ENCODE measurements around the gene SMAD5. TPM values are rescaled to one million over a fixed set of nuclear protein-coding genes. Genes with fewer than 3 reads are reported as not detected.
A peak's percentile ranks its signal among the peaks of the same experiment; 100 is the strongest.

The SMAD5 gene
- total and polyA plus RNA-seq, 12 donors = 7.0 to 53.8 (median 38.7) TPM

DNA sequence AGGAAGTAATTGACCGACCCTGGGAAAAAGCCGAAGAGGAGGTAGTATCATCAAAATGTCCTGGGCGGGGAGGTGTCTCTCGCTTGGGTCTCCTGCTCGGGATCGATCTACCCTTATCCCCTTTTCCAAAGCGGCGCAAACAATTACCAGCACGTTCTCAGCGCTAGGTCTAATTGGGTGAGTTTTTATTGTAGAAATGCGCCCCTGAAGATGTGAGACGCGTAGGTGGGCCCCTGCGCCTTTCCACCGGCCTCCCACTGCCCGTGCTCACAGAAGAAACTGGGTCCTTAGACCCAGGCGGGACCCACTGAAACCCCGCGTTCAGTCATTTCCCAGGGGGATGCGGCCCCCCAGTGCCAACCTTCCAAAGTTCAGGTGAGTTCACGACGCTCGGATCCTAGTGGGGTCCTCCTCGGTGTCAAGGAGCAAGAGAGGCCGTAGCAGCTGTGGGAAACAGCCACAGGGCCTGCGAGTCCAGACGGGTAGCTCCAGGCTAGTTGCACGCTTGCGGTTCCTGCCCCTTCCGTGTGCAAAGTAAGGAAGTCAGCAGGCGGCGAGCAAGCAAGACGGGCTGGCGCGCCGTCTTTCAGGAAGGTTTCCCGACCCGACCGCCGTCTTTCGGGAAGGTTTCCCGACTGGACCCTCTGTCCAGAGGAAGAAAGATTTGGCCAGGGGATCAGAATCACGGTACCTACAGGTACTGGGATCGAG is 58.8 kb downstream of the SMAD5 start:
- peak in 2 of 8 donors; percentile 9 to 31 for ATAC-seq
- TF ChIP-seq, protein P1, sequence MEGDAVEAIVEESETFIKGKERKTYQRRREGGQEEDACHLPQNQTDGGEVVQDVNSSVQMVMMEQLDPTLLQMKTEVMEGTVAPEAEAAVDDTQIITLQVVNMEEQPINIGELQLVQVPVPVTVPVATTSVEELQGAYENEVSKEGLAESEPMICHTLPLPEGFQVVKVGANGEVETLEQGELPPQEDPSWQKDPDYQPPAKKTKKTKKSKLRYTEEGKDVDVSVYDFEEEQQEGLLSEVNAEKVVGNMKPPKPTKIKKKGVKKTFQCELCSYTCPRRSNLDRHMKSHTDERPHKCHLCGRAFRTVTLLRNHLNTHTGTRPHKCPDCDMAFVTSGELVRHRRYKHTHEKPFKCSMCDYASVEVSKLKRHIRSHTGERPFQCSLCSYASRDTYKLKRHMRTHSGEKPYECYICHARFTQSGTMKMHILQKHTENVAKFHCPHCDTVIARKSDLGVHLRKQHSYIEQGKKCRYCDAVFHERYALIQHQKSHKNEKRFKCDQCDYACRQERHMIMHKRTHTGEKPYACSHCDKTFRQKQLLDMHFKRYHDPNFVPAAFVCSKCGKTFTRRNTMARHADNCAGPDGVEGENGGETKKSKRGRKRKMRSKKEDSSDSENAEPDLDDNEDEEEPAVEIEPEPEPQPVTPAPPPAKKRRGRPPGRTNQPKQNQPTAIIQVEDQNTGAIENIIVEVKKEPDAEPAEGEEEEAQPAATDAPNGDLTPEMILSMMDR (IDR thresholded peaks at IDR 0.05) = no peak
- Histone ChIP-seq H3K4me1 (peaks cover 2 to 25% (median 20%) of the 10 kb centered on the region in 9 donors), H3K9me3 (no peaks in the 10 kb centered on the region), H3K27me3 (peaks cover 0 to 61% (median 45%) of the 10 kb centered on the region in 7 donors), H3K4me3 (peak overlapping the region in 9 of 10 donors; percentile 39 to 61 (median 56)), H3K27ac (no peak overlapping the region), H3K36me3 (peaks cover 0 to 30% (median 15%) of the 10 kb centered on the region in 9 donors)
- intact Hi-C loops (cut with DNase I) = loop anchor here in 1 of 10 donors (10.0 kb wide), 1 partner anchor 237 kb away; the partner anchor contains the start of gene LECT2
- WGBS, 2 donors = 19 to 21% methylated on average over 44 of the region's 44 CpGs
- no peak for DNase-seq

DNA sequence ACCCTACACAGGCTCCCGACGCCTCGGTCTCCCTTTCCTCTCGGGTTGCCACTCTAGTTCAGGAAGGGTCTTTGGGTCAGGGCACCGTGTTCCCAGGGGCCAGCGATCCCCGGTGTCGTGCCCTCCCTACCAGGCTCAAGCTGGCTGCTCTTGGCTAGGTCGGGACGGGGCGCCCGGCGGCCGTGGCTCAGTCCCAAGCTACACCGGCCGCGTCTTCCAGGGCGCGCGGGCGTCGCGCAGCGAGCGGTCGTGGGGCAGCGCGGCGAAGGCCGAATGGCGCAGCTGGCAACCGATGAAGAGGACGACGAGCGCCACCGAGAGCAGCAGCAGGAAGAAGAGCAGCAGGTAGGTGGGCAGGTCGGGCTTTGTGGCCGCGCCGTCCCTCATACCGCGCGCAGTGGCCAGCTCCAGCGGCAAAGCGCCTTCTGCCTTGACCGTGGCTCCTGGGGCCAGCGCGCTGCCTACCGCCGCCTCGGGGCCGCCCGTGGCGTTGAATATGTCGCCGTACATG is 59.4 kb downstream of the SMAD5 start:
- ATAC-seq (peak in 6 of 8 donors; percentile 6 to 58 (median 30)), DNase-seq (no peak)
- H3K9me3 ChIP-seq = no peaks in the 10 kb centered on the region
- intact Hi-C loops (cut with DNase I) = loop anchor here in 1 of 10 donors (10.0 kb wide), 1 partner anchor 237 kb away; the partner anchor contains the start of gene LECT2
- H3K36me3 ChIP-seq = peaks cover 0 to 24% (median 13%) of the 10 kb centered on the region in 9 donors
- no peak overlapping the region for H3K27ac ChIP-seq
- WGBS, 2 donors = 1% methylated on average over 55 to 56 of the region's 56 CpGs
- H3K4me3 ChIP-seq = peak overlapping the region; percentile 35 to 61 (median 53)
- peaks cover 2 to 25% (median 20%) of the 10 kb centered on the region in 9 donors for H3K4me1 ChIP-seq
- TF ChIP-seq, protein P1 (IDR thresholded peaks at IDR 0.05) = no peak
- peaks cover 0 to 64% (median 45%) of the 10 kb centered on the region in 7 donors for H3K27me3 ChIP-seq

DNA sequence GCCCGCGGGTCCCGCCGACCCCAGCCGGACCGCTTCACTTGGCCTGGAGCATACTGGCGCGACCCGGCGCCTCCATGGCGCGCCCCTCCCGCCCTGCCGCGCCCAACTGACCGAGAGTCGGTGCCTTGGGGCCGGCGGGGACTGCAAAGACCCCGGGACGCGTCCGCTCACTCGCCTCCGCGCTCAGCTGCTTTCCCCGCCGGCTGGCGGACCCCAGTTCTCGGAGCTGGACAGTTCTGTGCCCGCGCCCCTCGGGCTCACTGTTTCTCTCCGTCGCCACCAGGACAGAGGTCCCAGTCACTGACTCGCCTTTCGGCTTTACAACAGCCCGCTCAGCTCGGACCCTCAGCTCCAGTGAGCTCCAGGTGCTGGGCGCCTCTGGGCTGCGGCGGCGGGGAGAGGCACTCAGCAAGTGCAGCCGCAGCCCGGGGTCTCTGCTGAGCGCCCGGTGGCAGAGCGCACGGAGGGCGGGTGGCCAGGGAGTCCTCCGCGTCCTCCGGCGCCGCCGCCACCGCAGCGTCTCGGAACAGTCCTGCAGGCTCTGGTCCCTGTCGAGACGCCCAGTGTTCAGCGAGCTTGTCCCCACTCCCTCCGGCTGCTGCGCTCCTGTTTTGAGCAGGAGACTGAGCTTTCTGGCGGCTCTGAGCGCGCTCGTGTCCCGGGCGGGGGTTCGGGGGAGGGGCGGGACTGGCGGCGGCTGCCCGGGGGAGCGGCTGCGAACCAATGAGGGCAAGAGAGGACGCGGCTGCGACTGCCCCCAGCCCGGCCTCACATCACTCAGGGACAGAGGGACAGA is 60.1 kb downstream of the SMAD5 start, which contains the start of gene SMIM32:
SMIM32 (minus strand) TSS at position 637 of the 796 bp plus-strand sequence. CDS start 638 bp downstream, outside the sequence.
- TF ChIP-seq, protein P1 (IDR thresholded peaks at IDR 0.05) = no peak
- intact Hi-C loops (cut with DNase I) = loop anchor here in 1 of 10 donors (10.0 kb wide), 1 partner anchor 238 kb away; the partner anchor contains the start of gene LECT2
- Histone ChIP-seq H3K27ac (no peak within 1 kb of the TSS), H3K27me3 (peaks cover 0 to 64% (median 49%) of the 10 kb centered on the region in 7 donors), H3K9me3 (no peaks in the 10 kb centered on the region), H3K4me3 (peak within 1 kb of the TSS; percentile 35 to 61 (median 53)), H3K36me3 (peaks cover 0 to 17% (median 6%) of the 10 kb centered on the region in 9 donors), H3K4me1 (peaks cover 2 to 25% (median 20%) of the 10 kb centered on the region in 9 donors)
- 1% methylated on average over 77 to 81 of the region's 81 CpGs for WGBS, 2 donors
- peak in 1 of 2 donors; percentile 11 for DNase-seq
- ATAC-seq = peak; percentile 24 to 66 (median 58)
